Liver (tissue), 9 donors: Measurements from ENCODE around the gene LRRC7. TPM values are rescaled to one million over a fixed set of nuclear protein-coding genes. Genes with fewer than 3 reads are reported as not detected.

Experiments used
- DNase-seq: peaks from one replicate; pipeline ENCODE4 v3.0.0-alpha.2; 2017; ENCODE audit warnings: low spot score
- H3K27ac ChIP-seq, 2 donors: one replicate each; pipeline ENCODE4 v1.7.0; 2013; ENCODE audit warnings: inconsistent platforms in 2 of 2, low read length in 2 of 2, control low read depth in 1 of 2, low read depth in 1 of 2, mild to moderate bottlenecking in 1 of 2
- H3K27me3 ChIP-seq, 4 donors: one replicate each; pipeline versions ENCODE4 v1.6.1 to v1.7.0; 2013; ENCODE audit warnings: low read length in 3 of 4, inconsistent platforms in 1 of 4, mild to moderate bottlenecking in 1 of 4, moderate library complexity in 1 of 4; ENCODE audit not compliant: control insufficient read depth in 4 of 4, insufficient read depth in 4 of 4
- H3K36me3 ChIP-seq, 4 donors: one replicate each; pipeline versions ENCODE4 v1.6.1 to v1.7.0; 2013; ENCODE audit warnings: low read length in 3 of 4, mild to moderate bottlenecking in 3 of 4, low read depth in 1 of 4, moderate library complexity in 1 of 4; ENCODE audit not compliant: control insufficient read depth in 4 of 4, insufficient read depth in 3 of 4
- H3K4me1 ChIP-seq, 4 donors: one replicate each; pipeline versions ENCODE4 v1.6.1 to v1.7.0; 2013; ENCODE audit warnings: low read length in 3 of 4, mild to moderate bottlenecking in 3 of 4, moderate library complexity in 1 of 4; ENCODE audit not compliant: control insufficient read depth in 4 of 4, insufficient read depth in 4 of 4
- H3K4me3 ChIP-seq, 3 donors: one replicate each; pipeline versions ENCODE4 v1.6.1 to v1.7.0; 2013; ENCODE audit warnings: low read length in 3 of 3, control low read depth in 1 of 3, low read depth in 1 of 3, mild to moderate bottlenecking in 1 of 3
- H3K9ac ChIP-seq, 2 donors: one replicate each; pipeline ENCODE4 v1.7.0; 2013; ENCODE audit warnings: low read length in 2 of 2, mild to moderate bottlenecking in 2 of 2, moderate library complexity in 2 of 2, control low read depth in 1 of 2, low read depth in 1 of 2
- H3K9me3 ChIP-seq, 4 donors: one replicate each; pipeline versions ENCODE4 v1.6.1 to v1.7.0; 2013; ENCODE audit warnings: low read length in 3 of 4; ENCODE audit not compliant: control insufficient read depth in 4 of 4
- HNF4A ChIP-seq, 2 donors: conservative IDR thresholded peaks; 2 replicates each; pipeline ENCODE4 v1.6.1; 2016; ENCODE audit warnings: antibody characterized with exemption in 2 of 2, mild to moderate bottlenecking in 2 of 2
- JUND ChIP-seq, 2 donors: IDR thresholded peaks; 2 replicates each; pipeline ENCODE4 v1.6.1; 2016; ENCODE audit warnings: antibody characterized with exemption in 2 of 2
- RAD21 ChIP-seq, 2 donors: IDR thresholded peaks; 2 replicates each; pipeline ENCODE4 v1.6.1; 2016; ENCODE audit warnings: antibody characterized with exemption in 2 of 2, mild to moderate bottlenecking in 2 of 2
- RXRA ChIP-seq, 2 donors: IDR thresholded peaks; 2 replicates each; pipeline ENCODE4 v1.6.1; 2017 to 2018; ENCODE audit warnings: antibody characterized with exemption in 2 of 2, mild to moderate bottlenecking in 1 of 2
- WGBS: extraction: QIAGEN DNeasy Blood & Tissue Kit; methylation state at CpG from one replicate; pipeline ENCODE4 v1.1.7; 2013; 5-methylcytosine and 5-hydroxymethylcytosine counted together
- polyA plus RNA-seq, 2 donors: library from polyadenylated mRNA; stranded (reverse) in 1 of 2; unstranded in 1 of 2; fragments of 200-250 nt in 1 of 2; fragments of >200 nt in 1 of 2; fragmentation: Nextera tagmentation in 1 of 2; extraction: Ambion mirVana in 1 of 2; gene quantifications; one replicate each; pipeline versions ENCODE4 v1.2.1 to v1.2.3, GENCODE V29; 2013 to 2015
- total RNA-seq, 2 donors: library from RNA; depleted of rRNA; stranded (reverse); fragments of >200 nt; gene quantifications; one replicate each; pipeline ENCODE4 v1.2.3, GENCODE V29; 2014
- TF ChIP-seq, protein P1 (sequence below): IDR thresholded peaks from 2 replicates; pipeline ENCODE4 v1.6.1; 2016; ENCODE audit warnings: antibody characterized with exemption
- TF ChIP-seq, protein P2 (sequence below): IDR thresholded peaks from 2 replicates; pipeline ENCODE4 v1.6.1; 2016; ENCODE audit warnings: antibody characterized with exemption, mild to moderate bottlenecking
- TF ChIP-seq, protein P3 (sequence below): fragments of 150-350 bp; IDR thresholded peaks from 2 replicates; pipeline ENCODE4 v1.5.1; 2017; ENCODE audit warnings: improper control_type of control experiment, low read depth, low read length; ENCODE audit not compliant: missing input control
- donor health status: healthy.
- donor health status: healthy.
- donor health status: healthy.
- donor health status: healthy.
- donor health status: healthy.

The LRRC7 gene
- total and polyA plus RNA-seq, 4 donors = 0.08 to 1.1 (median 0.67) TPM

DNA sequence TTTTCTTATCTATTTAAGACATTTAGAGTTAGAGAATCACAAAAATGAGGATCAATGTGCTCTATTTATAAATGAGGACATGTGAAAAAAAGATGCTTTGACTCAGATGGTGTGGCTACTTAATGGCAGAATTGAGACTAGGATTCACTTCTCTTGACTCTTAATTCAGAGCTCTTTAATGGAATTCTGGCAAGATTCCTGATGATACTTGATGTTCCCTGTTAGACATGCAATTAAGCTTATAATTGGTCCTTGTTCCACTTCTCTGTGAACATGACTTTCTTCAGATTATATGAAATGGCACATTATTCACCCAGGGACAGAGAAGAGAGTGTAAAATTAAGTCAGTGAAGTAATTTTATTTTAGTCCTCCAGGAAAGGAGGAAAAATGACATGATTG is 165.3 kb downstream of the LRRC7 start:
- H3K4me3 ChIP-seq = no peak overlapping the region
- no peak overlapping the region for H3K9ac ChIP-seq
- DNase-seq = no peak
- no peak for TF ChIP-seq JUND (IDR thresholded peaks at IDR 0.05)
- TF ChIP-seq, protein P1, sequence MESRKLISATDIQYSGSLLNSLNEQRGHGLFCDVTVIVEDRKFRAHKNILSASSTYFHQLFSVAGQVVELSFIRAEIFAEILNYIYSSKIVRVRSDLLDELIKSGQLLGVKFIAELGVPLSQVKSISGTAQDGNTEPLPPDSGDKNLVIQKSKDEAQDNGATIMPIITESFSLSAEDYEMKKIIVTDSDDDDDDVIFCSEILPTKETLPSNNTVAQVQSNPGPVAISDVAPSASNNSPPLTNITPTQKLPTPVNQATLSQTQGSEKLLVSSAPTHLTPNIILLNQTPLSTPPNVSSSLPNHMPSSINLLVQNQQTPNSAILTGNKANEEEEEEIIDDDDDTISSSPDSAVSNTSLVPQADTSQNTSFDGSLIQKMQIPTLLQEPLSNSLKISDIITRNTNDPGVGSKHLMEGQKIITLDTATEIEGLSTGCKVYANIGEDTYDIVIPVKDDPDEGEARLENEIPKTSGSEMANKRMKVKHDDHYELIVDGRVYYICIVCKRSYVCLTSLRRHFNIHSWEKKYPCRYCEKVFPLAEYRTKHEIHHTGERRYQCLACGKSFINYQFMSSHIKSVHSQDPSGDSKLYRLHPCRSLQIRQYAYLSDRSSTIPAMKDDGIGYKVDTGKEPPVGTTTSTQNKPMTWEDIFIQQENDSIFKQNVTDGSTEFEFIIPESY = no peak
- TF ChIP-seq, protein P2, sequence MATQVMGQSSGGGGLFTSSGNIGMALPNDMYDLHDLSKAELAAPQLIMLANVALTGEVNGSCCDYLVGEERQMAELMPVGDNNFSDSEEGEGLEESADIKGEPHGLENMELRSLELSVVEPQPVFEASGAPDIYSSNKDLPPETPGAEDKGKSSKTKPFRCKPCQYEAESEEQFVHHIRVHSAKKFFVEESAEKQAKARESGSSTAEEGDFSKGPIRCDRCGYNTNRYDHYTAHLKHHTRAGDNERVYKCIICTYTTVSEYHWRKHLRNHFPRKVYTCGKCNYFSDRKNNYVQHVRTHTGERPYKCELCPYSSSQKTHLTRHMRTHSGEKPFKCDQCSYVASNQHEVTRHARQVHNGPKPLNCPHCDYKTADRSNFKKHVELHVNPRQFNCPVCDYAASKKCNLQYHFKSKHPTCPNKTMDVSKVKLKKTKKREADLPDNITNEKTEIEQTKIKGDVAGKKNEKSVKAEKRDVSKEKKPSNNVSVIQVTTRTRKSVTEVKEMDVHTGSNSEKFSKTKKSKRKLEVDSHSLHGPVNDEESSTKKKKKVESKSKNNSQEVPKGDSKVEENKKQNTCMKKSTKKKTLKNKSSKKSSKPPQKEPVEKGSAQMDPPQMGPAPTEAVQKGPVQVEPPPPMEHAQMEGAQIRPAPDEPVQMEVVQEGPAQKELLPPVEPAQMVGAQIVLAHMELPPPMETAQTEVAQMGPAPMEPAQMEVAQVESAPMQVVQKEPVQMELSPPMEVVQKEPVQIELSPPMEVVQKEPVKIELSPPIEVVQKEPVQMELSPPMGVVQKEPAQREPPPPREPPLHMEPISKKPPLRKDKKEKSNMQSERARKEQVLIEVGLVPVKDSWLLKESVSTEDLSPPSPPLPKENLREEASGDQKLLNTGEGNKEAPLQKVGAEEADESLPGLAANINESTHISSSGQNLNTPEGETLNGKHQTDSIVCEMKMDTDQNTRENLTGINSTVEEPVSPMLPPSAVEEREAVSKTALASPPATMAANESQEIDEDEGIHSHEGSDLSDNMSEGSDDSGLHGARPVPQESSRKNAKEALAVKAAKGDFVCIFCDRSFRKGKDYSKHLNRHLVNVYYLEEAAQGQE = no peak
- no peaks in the 10 kb centered on the region for H3K4me1 ChIP-seq
- no peaks in the 10 kb centered on the region for H3K36me3 ChIP-seq
- no peak overlapping the region for H3K27ac ChIP-seq
- no peaks in the 10 kb centered on the region for H3K9me3 ChIP-seq
- H3K27me3 ChIP-seq = peaks cover 0 to 3% (median 0%) of the 10 kb centered on the region in 4 donors

DNA sequence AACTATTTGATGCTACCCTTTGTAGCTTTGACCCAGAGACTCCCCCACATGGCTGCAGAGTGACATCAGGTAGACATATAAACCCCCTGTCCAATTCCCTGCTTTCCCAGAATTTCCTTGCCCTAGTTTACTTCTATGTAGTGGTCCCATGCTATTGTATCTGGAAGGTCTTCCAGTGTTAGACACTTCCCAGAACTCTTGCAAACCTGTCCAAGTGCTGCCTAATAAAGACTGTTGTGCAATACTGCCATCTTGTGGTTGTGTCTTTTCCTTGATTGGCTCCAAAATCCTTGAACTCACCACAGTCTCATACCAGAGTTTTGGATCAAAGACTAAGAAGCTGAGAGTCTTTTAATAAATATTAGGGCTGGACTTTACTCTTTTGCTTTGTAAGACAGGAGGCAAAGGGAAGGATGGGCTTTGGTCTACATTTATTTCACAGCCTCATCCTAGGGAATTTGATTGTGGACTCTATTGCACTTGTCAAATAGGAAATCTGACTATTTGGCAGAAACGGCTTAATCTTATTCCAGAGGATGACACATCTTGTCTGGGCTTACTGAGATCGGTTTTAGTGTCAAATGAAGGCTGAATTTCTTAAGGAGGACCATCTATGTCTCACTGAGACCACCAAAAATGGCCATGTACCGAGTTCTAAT is 169.9 kb downstream of the LRRC7 start:
- TF ChIP-seq RXRA (IDR thresholded peaks at IDR 0.05) = peak in 1 of 2 donors; percentile 13
- TF ChIP-seq, protein P3, sequence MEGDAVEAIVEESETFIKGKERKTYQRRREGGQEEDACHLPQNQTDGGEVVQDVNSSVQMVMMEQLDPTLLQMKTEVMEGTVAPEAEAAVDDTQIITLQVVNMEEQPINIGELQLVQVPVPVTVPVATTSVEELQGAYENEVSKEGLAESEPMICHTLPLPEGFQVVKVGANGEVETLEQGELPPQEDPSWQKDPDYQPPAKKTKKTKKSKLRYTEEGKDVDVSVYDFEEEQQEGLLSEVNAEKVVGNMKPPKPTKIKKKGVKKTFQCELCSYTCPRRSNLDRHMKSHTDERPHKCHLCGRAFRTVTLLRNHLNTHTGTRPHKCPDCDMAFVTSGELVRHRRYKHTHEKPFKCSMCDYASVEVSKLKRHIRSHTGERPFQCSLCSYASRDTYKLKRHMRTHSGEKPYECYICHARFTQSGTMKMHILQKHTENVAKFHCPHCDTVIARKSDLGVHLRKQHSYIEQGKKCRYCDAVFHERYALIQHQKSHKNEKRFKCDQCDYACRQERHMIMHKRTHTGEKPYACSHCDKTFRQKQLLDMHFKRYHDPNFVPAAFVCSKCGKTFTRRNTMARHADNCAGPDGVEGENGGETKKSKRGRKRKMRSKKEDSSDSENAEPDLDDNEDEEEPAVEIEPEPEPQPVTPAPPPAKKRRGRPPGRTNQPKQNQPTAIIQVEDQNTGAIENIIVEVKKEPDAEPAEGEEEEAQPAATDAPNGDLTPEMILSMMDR = peak; percentile 65
- TF ChIP-seq HNF4A (conservative IDR thresholded peaks at IDR 0.05) = no peak
- TF ChIP-seq RAD21 (IDR thresholded peaks at IDR 0.05) = peak; percentile 89 to 93
- Histone ChIP-seq H3K4me3 (no peak overlapping the region), H3K4me1 (no peaks in the 10 kb centered on the region), H3K9ac (no peak overlapping the region), H3K9me3 (no peaks in the 10 kb centered on the region), H3K36me3 (no peaks in the 10 kb centered on the region), H3K27ac (no peak overlapping the region), H3K27me3 (peaks cover 0 to 14% (median 0%) of the 10 kb centered on the region in 4 donors)
- 27% methylated on average over 3 of the region's 3 CpGs for WGBS
- DNase-seq = no peak
